GM15510 (cell line): ENCODE measurements around the gene ACOT7.

Experiments
- POLR2A ChIP-seq: IDR thresholded peaks from 3 replicates; pipeline ENCODE4 v1.6.1; 2011; ENCODE audit warnings: borderline replicate concordance; ENCODE audit not compliant: insufficient read length; ENCODE audit errors: extremely low read depth

The ACOT7 gene

DNA sequence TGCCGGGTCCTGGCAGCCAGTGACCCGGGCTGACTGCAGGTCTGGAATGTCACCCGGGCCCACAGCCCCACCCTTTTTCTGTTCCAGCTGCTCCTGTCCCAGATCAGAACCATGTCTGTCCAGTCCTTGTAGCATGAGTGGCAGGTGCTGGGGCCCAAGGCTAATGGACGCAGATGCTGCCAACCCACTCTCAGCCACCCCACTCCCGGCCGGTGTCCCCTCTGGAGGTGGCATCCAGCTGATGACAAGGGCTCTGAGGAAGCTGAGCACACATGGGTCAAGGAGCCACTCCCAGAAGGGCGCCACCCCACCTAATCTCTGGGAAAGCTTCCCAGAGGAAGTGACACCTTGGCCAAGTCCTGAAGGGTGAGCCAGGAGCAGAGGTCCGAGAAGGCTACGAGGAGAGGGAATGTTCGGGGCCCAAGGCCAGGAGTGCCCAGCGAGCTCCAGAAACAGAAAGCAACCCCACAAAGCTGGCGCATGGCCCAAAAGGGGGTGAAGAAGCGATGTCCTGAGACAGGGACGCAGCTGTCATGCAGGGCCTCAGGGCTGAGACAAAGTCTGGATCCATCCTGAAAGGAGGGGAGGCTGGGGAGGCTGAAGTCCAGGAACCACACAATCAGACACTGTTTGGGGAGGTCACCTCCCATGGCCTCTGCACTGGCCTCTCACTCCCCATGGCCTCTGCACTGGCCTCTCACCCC is 39.5 kb downstream of the ACOT7 start:
- TF ChIP-seq POLR2A = no peak

DNA sequence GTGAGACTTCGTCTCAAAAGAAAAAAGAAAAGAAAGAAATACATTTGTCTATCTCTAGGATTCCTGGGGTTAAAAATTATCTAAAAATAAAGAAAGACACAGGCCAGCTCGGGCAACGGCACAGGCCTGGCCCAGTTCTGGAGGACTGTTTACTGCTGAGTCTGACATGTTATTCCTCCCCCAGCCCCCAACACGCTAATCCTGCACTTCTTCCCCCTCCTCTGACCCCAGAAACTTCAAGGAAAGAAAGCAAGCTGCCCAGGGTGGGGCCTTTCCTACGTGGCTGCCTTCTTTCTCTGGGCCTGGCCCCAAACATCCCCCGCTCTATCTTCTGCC is 40.0 kb downstream of the ACOT7 start:
- no peak for TF ChIP-seq POLR2A

DNA sequence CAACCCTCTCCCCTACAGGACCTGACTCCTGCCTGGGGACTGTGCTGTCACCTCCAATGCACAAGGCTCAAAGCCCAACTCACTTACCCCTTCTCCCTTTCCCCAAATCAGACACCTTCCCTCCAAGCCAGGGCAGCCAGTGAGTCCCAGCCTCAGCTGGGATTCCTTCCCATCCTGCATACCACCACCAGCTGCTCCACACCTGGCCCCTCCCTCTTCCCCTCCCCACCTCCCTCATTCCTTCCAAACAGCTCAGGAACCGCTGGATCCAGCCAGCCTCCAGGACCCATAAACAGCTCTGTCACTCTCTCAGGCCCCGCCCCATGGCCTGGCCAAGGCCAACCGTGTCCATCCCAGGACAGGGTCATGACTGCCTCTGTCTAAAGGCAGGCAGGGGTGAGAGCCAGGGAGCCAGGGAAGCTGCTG is 41.4 kb downstream of the ACOT7 start:
- TF ChIP-seq POLR2A = no peak

DNA sequence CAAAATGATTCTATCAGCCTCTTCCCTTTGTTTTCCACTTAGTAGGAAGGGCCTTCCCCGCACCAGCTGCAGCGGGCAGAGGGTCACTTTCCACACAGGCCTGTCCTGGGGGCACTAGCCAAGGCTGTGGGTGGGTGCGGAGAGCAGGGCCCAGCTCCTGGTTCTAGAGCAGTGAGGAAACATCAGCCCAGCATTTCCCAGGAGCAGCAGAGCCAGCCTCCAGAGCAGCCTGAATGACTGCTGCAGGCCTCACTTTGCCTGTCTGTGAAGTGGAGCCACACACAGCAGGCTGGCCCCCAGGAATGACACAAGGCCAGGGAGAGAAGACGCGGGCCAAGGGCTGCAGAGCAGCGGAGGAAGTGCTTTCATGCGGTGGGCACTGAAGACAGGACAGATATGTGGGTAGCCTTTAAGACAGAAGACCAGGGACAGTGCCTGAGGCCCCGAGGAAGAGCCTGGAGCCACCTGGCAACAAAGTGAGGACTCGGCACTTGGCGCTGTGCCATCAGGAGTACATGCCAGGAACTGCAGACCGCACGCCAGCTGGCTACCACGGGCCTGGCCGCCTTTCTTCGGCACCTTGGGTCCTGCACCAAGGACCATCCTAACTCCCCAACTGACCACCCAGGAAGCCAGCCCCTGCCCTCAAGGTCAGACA is 42.0 kb downstream of the ACOT7 start:
- TF ChIP-seq POLR2A = no peak

DNA sequence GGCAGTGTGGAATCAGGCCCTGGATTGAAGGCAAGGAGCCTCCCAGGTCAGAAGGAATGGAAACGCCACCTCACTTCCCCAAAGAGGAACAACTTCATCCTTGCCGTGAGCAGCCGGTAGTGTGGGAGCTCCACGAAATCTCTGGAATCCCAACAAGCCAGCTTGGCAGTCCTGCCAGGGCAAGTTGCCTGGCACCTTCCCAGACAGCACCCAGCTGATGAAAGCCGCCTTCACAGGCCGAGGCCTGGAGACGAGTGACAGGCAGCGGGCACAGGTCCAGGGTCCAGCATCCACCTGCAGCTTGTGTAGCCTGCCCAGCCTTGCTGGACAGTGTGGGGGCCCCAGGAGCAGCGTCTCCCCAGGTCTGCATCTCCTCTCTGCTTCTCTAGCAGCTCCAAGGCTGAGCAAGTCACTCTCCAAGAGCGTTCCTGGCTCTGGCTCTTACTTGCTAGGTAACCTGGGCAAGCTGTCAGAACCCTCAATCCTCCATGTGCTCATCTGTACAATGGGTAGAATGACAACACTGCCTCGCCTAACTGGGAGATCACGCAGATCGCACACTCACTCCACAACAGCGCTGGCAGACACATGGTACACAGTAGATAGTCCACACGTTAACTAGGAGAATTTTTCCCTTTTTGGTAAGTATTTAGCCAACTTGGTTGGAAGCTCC is 43.0 kb downstream of the ACOT7 start:
- no peak for TF ChIP-seq POLR2A

DNA sequence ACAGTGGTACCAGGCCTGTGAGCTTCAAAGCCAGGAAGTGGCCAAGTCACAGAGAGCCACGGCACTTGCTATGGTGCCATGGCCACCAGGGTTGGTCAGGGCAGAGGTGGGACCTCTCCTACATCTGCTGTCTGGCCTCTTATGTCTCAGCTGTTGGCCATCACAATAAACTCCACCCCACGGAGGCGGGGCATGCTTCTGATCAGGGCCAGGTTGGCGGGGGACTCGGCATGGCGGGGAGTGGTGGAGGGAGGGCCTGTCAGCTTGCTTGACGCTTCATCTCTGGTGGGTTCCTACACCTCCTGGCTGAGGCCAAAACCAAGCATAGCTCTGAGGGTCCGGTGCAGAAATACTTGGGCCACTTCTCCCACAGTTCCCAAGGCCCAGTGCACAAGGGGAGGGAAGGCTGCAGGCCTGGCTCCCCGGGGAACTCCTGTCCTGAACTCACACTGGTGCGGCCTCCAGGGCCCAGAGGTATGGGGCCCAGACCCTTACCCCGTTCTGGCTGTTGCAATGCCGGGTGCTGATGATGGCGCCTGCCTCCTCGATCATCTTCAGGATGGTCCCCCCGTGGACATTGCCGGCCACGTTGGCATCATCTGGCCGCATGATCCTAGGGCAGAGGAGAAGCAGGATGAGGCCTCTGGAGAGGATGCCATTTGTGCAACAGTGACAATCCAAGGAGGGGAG is 44.2 kb downstream of the ACOT7 start:
- TF ChIP-seq POLR2A = no peak

DNA sequence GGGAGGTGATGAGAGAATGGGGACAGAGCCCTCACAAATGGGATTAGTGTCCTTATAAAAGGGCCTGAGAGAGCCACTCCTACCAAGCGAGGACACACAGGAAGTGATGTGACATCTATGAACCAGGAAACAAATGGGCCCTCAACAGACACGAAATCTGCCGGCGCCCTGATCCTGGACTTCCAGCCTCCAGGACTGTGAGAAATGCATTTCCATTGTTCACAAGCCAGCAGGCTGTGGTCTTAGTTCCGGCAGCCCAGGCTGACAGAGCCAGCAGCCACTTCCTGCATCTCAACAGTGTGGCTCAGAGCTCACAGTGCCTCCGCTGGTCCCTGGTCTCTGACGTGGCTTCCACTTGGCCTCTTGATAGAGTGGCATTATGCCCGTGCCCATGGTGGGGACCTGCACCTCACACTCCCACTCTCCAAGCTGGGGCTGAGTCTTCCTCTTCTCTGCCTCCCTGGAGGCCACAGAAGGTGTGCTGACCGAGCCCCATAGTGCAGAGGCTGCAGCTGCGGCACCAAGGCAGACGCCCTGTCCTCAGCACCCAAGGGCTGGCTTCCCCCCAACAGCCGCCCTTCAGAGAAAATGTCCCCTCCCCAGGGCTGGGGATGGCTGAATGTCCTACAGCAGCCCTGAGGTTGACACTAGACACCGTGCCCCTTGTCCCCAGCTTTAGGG is 44.9 kb downstream of the ACOT7 start:
- no peak for TF ChIP-seq POLR2A

DNA sequence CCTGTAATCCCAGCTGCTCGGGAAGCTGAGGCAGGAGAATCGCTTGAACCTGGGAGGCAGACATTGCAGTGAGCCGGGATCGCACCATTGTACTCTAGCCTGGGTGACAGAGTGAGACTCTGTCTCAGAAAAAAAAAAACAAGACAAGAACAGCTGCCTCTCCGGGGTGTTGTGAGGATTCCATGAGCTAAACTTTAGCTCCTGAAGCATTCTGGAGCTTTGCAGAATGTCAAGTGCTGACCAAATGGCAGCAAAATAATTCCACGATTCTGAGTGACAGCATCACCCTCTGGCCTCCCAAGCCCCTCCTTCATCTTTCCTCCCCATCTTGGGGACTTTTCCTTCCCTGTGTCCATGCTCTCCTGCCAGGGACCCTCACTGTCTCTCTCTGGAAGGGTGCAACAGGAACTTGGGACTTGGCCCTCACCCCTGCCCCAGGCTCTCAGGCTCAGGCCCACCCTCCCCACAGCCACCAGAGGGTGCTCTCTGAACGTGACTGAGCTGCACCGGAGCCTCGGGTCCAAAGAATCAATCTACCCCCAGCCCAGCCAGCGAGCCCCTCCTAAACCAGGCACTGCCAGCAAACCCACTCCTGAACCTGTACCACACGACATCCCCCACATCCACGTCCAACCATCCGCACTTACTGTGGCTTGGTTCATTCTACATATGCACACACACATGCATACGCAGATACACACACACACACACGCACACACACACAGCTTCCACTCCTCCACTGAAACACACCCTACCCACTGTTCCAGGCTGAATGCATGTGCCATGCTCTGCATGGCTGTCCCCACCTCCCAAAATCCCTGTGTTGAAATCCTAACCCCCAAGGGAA is 45.7 kb downstream of the ACOT7 start:
- TF ChIP-seq POLR2A = no peak

DNA sequence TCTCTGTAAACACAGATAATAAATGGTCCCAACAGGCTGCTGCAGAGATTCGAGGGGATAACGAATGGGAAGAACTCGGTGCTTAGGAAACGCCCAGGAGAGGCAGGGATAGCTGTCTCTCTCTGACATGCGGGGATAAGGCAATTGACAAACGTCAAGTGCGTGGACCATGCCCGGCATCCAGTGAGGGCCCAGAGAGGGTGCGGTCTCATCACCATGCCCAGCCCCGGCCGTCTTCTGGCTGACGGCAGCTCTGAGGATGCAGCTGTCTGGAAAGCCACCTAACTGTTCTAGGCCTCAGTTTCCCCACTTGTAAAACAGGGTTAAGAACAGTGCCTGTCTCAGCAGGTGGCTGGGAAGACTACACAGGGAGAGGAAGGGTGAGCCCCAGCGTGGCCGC is 48.1 kb downstream of the ACOT7 start:
- no peak for TF ChIP-seq POLR2A

DNA sequence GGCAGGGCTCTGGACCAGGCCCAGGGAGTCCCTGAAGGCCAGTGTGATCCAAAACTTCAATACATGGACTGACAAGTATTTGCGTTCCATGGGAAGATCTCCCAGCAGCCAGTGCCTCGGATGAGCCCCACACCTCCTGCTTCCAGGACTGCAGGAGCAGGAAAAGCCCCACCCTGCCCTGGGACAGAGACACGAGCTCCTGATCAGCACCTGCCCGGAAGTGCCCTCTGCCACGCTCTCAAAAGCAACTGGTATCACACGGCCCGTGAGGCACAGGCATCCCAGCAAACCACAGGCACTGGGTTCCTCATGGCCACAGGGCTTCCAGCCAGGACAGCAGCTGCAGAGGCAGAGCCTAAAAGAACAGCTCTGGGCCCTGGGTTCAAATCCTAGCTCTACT is 48.6 kb downstream of the ACOT7 start:
- no peak for TF ChIP-seq POLR2A

DNA sequence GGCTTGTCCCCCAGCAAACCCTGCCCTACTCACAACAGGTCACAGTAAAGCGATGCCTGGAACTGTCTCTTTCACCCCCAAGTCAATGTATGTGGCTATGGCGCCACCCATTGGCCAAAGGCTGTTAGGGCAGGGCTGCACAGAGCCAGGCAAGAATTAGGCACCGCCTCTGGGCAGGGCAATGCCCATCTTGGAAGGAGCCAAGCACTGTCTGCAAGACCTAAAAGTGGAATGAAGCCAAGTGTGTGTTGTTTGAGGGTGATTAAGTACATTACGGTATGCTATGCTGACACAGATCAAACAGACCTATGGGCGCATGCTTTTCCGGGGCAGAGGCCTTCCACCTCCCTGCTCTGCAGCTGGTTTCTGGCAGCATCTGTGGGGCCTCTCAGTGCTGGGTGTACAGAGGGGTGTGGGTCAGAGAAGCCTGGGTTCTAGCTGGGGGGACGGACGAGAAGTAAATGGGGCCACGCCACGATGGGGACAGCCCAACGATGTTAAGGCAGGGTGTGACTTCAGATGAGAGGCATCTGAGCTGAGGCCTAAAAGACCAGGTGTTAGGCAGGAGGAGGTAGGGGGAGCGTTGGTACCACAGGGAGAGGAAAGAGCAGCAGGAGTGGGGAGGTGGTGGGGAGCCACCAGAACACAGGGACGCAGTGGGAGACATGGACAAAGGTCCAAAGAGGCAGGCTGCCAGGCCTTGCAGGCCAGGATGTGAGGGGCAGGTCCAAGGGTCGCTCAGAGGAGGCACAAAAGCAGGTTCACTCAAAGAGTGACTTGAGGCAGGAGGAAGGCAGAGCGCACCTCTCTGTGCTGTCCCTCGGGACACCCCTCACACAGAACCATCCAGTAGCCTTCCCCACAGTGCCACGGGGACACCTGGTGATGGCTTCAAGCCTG is 49.8 kb downstream of the ACOT7 start:
- no peak for TF ChIP-seq POLR2A

DNA sequence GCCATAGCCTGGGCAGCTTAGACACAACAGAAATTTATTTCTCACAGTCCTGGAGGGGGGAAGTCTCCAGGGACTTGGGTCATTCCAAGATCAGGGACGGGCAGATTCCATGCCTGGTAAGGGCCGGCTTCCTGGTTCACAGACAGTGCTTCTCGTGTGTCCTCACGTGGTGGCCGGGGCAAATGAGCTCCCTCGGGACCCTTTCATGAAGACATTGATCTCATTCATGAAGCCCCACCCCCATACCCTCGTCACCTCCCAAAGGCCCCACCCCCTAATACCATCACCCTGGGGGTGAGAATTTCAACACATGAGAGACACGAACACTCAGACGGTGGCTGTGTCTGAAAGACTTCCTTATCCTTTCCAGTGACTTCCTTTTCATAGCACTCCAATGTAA is 51.5 kb downstream of the ACOT7 start:
- no peak for TF ChIP-seq POLR2A

DNA sequence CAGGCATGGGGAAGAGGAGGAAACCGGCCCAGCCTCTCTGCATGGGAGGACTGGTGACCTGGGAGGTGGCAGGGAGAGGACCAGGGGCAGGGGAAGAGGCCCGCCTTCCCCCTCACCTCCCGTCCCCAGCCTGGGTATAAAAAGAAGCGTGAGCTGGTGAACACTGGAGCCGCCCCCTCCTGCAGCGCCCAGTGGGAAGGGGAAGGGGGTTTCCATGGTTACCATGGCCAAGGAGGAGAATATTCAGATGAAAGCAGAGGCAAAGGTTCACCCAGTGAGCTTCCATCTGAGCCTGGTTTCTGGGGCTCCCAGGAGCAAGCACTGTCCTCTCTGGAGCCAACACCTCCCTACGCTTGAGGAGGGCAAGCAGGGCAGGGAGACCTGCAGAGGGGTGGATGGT is 54.9 kb downstream of the ACOT7 start:
- TF ChIP-seq POLR2A = no peak
